Hepatocyte (in vitro differentiated cells): ENCODE results near the gene CDK14.

Experiments
- EZH2 ChIP-seq: fragments of 200-600 bp; sonication (generic); IDR thresholded peaks from 2 replicates; pipeline ENCODE4 v1.6.1; 2016; ENCODE audit warnings: antibody characterized with exemption, mild to moderate bottlenecking, borderline replicate concordance
- EZH2phosphoT487 ChIP-seq: fragments of 200-600 bp; sonication (generic); IDR thresholded peaks from one replicate; pipeline ENCODE4 v1.6.1; 2018; ENCODE audit warnings: antibody characterized with exemption, mild to moderate bottlenecking, low read depth, moderate library complexity; ENCODE audit not compliant: unreplicated experiment, severe bottlenecking
- TF ChIP-seq, protein P1 (sequence below): fragments of 200-600 bp; sonication (generic); IDR thresholded peaks from 2 replicates; pipeline ENCODE4 v1.5.1; 2016; ENCODE audit warnings: antibody characterized with exemption, mild to moderate bottlenecking; ENCODE audit not compliant: poor library complexity

DNA sequence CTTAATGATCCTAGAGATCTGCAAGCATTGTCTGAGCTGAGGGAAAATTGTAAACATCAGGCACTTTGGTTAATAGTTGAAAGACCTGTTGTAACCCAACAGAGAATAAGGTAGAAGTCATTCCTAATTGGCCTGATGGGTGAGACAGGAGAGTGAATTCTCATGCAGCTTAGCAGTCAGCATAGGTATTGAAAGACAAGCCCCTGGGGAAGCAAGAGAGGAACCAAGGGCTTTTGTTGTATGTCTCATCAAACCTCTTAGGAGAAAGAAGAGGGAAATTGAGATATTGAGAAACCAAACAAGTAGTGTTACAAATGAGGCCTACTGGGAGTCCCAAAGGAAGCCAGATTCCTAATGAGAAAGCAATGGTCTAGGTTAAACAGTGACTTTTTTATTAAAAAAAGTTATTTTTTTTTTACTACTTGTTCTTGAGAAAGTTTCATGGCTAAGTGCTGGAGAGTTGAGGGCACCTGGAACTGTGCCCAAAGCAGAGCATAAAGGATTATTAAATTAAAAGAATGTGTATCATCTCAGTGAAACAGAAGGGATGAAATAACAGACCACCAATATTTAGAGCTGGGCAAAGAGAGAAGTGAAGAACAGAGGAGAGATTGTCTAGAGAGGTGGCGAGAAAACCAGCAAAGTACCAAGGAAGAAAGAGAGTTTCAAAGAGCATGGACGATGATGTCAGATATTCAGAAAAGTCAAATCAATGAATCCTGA, 168.9 kb downstream of the CDK14 start:
- TF ChIP-seq, protein P1, sequence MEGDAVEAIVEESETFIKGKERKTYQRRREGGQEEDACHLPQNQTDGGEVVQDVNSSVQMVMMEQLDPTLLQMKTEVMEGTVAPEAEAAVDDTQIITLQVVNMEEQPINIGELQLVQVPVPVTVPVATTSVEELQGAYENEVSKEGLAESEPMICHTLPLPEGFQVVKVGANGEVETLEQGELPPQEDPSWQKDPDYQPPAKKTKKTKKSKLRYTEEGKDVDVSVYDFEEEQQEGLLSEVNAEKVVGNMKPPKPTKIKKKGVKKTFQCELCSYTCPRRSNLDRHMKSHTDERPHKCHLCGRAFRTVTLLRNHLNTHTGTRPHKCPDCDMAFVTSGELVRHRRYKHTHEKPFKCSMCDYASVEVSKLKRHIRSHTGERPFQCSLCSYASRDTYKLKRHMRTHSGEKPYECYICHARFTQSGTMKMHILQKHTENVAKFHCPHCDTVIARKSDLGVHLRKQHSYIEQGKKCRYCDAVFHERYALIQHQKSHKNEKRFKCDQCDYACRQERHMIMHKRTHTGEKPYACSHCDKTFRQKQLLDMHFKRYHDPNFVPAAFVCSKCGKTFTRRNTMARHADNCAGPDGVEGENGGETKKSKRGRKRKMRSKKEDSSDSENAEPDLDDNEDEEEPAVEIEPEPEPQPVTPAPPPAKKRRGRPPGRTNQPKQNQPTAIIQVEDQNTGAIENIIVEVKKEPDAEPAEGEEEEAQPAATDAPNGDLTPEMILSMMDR: no peak
- TF ChIP-seq EZH2 (no peak), EZH2phosphoT487 (no peak)
